H1 (cell line): ENCODE data around the gene AIPL1.

ENCODE experiments used
- CBX5 ChIP-seq: fragments of 300-800, 300-1000 bp; sonication (generic); IDR thresholded peaks from 2 replicates; pipeline ENCODE4 v1.7.1; 2016; ENCODE audit warnings: antibody characterized with exemption, low read length, low read depth
- CEBPB ChIP-seq: IDR thresholded peaks from 2 replicates; pipeline ENCODE4 v1.6.1; 2012; ENCODE audit warnings: low read depth, low read length
- CHD2 ChIP-seq: IDR thresholded peaks from 2 replicates; pipeline ENCODE4 v1.6.1; 2012; ENCODE audit warnings: low read length, improper control_type of control experiment
- CTCF ChIP-seq, 3 experiments: IDR thresholded peaks; 1 replicate in 2 of 3; 2 replicates in 1 of 3; pipeline versions ENCODE4 v1.5.1 to v1.6.1; 2011; ENCODE audit warnings: low read length in 3 of 3, mild to moderate bottlenecking in 3 of 3, inconsistent platforms in 2 of 3, low read depth in 1 of 3, moderate library complexity in 1 of 3; ENCODE audit not compliant: insufficient read depth in 1 of 3; ENCODE audit errors: control extremely low read depth in 1 of 3
- EZH2 ChIP-seq: fragments of 200-600 bp; sonication (generic); IDR thresholded peaks from 2 replicates; pipeline ENCODE4 v1.7.1; 2012; ENCODE audit warnings: low read depth, mild to moderate bottlenecking, moderate library complexity, low read length, inconsistent platforms; ENCODE audit not compliant: severe bottlenecking
- MAX ChIP-seq: IDR thresholded peaks from 2 replicates; pipeline ENCODE4 v1.6.1; 2012; ENCODE audit warnings: inconsistent platforms
- POLR2A ChIP-seq, 2 experiments: IDR thresholded peaks; 1 replicate in 1 of 2; 2 replicates in 1 of 2; pipeline ENCODE4 v1.6.1; 2011; ENCODE audit warnings: low read depth in 2 of 2, low read length in 2 of 2, mild to moderate bottlenecking in 2 of 2; ENCODE audit errors: control extremely low read depth in 1 of 2
- POLR2AphosphoS5 ChIP-seq: IDR thresholded peaks from 2 replicates; pipeline ENCODE4 v1.6.1; 2011; ENCODE audit warnings: low read depth, low read length
- RAD21 ChIP-seq, 2 experiments: IDR thresholded peaks in 1 of 2; conservative IDR thresholded peaks in 1 of 2; 2 replicates each; pipeline ENCODE4 v1.6.1; 2011; ENCODE audit warnings: low read depth in 2 of 2, low read length in 2 of 2, improper control_type of control experiment in 1 of 2, inconsistent platforms in 1 of 2, mild to moderate bottlenecking in 1 of 2, moderate library complexity in 1 of 2
- RXRA ChIP-seq: IDR thresholded peaks from 2 replicates; pipeline ENCODE4 v1.6.1; 2011; ENCODE audit warnings: low read depth, mild to moderate bottlenecking, low read length, moderate library complexity; ENCODE audit not compliant: insufficient read depth
- SIN3A ChIP-seq, 2 experiments: IDR thresholded peaks in 1 of 2; conservative IDR thresholded peaks in 1 of 2; 2 replicates each; pipeline ENCODE4 v1.6.1; 2011 to 2012; ENCODE audit warnings: low read length in 2 of 2, improper control_type of control experiment in 1 of 2, low read depth in 1 of 2, mild to moderate bottlenecking in 1 of 2
- SIX5 ChIP-seq: IDR thresholded peaks from 2 replicates; pipeline ENCODE4 v1.6.1; 2011; ENCODE audit warnings: mild to moderate bottlenecking, low read depth, low read length
- SP2 ChIP-seq: IDR thresholded peaks from 2 replicates; pipeline ENCODE4 v1.6.1; 2012; ENCODE audit warnings: mild to moderate bottlenecking, low read length, inconsistent platforms
- ZNF274 ChIP-seq: IDR thresholded peaks from 2 replicates; pipeline ENCODE4 v1.7.0; 2012; ENCODE audit warnings: low read length, borderline replicate concordance; ENCODE audit errors: extremely low read depth

GRCh38 chr17:6427279-6427781, 7.6 kb downstream of the AIPL1 start:
- TF ChIP-seq POLR2A (IDR thresholded peaks at IDR 0.05; ENCODE audit: control extremely low read depth in 1 of 2, low read depth in 2 of 2, low read length in 2 of 2) (no peak), RAD21 (IDR thresholded peaks at IDR 0.05 in 1 of 2, conservative IDR thresholded peaks at IDR 0.05 in 1 of 2; ENCODE audit: low read depth in 2 of 2, low read length in 2 of 2) (no peak), SP2 (no peak), CTCF (IDR thresholded peaks at IDR 0.05; ENCODE audit: control extremely low read depth in 1 of 3, insufficient read depth in 1 of 3, low read depth in 1 of 3, low read length in 3 of 3) (no peak), CEBPB (no peak), MAX (no peak), SIN3A (conservative IDR thresholded peaks at IDR 0.05 in 1 of 2, IDR thresholded peaks at IDR 0.05 in 1 of 2; ENCODE audit: low read depth in 1 of 2, low read length in 2 of 2) (no peak), ZNF274 (no peak), SIX5 (no peak), EZH2 (no peak), CHD2 (no peak), CBX5 (no peak), RXRA (no peak), POLR2AphosphoS5 (no peak)
